Measurements from ENCODE around the gene FMNL2.
"Not testable (repeated sequence)": the region's sequence is repeated elsewhere in the genome, so short reads cannot be mapped to it uniquely, and the experiment has no call there.

FMNL2 gene

DNA sequence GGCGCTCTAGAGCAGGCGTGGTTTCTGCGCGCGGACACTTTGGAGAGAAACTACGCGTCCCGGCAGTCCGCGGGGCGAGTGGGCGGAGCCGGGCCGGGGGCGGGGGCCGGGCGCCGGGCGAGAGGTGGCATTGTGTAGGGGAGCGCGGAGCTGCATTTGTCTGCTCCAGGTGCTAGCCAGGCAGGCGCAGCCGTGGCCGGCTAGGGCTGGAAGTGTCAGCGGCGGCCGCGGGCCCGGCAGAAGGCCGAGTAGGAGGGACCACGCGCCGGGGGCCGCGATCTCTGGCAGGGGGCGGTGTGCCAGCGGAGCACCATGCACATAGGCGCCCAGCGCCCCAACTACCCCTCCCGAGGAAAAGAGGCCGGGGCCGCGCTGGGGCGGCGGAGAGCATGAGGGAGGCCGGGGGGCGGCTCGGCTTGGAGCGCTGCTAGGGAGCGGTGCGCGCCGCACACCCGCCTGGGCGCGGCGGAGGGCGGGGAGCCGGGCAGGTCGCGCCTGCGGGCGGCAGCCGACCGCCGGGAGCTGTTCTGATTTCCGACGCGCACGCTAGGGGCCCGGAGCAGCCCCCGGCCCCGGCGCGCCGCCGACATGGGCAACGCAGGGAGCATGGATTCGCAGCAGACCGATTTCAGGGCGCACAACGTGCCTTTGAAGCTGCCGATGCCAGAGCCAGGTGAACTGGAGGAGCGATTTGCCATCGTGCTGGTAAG, at the start of gene FMNL2:
FMNL2 (plus strand) TSS at position 159 of the 710 bp plus-strand sequence.
- H3K4me1 Mint-ChIP-seq (ENCODE audit: low read depth) = peaks cover 13% of the 10 kb centered on the region
- no peak within 1 kb of the TSS for H3K27ac Mint-ChIP-seq
- H3K4me3 Mint-ChIP-seq = peak within 1 kb of the TSS; percentile 84
- no peaks in the 10 kb centered on the region for H3K36me3 Mint-ChIP-seq (ENCODE audit: low read depth)
- peaks cover 56% of the 10 kb centered on the region for H3K27me3 Mint-ChIP-seq (ENCODE audit: low read depth)
- H3K9me3 Mint-ChIP-seq = no peaks in the 10 kb centered on the region

GRCh38 chr2:152292991-152293390, 42.0 kb upstream of the FMNL2 start:
- H3K9me3 Mint-ChIP-seq = no peaks in the 10 kb centered on the region
- no peaks in the 10 kb centered on the region for H3K4me1 Mint-ChIP-seq (ENCODE audit: low read depth)
- H3K4me3 Mint-ChIP-seq = no peak overlapping the region
- no peaks in the 10 kb centered on the region for H3K36me3 Mint-ChIP-seq (ENCODE audit: low read depth)
- no peaks in the 10 kb centered on the region for H3K27me3 Mint-ChIP-seq (ENCODE audit: low read depth)
- H3K27ac Mint-ChIP-seq = no peak overlapping the region

GRCh38 chr2:152297715-152298114, 37.3 kb upstream of the FMNL2 start:
- H3K27me3 Mint-ChIP-seq (ENCODE audit: low read depth) = no peaks in the 10 kb centered on the region
- no peaks in the 10 kb centered on the region for H3K36me3 Mint-ChIP-seq (ENCODE audit: low read depth)
- no peak overlapping the region for H3K4me3 Mint-ChIP-seq
- H3K4me1 Mint-ChIP-seq (ENCODE audit: low read depth) = no peaks in the 10 kb centered on the region
- no peak overlapping the region for H3K27ac Mint-ChIP-seq
- H3K9me3 Mint-ChIP-seq = no peaks in the 10 kb centered on the region

DNA sequence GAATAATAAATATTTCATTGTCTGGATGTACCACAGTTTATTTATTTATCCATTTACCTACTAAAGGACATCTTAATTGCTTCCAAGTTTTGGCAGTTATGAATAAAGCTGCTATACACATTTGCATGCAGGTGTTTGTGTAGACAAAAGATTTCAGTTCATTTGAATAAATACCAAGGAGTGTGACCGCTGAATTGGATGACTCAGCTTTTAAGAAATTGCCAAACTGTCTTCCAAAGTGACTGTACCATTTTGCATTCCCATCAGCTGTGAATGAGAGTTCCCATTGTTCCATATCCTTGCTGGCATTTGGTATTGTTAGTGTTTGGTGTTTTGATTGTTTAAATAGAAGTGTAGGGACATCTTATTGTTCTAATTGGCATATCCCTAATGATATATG, 36.2 kb upstream of the FMNL2 start:
- Mint-ChIP-seq H3K27ac (no peak overlapping the region), H3K9me3 (no peaks in the 10 kb centered on the region), H3K27me3 (ENCODE audit: low read depth) (no peaks in the 10 kb centered on the region), H3K4me1 (ENCODE audit: low read depth) (no peaks in the 10 kb centered on the region), H3K36me3 (ENCODE audit: low read depth) (no peaks in the 10 kb centered on the region), H3K4me3 (no peak overlapping the region)

DNA sequence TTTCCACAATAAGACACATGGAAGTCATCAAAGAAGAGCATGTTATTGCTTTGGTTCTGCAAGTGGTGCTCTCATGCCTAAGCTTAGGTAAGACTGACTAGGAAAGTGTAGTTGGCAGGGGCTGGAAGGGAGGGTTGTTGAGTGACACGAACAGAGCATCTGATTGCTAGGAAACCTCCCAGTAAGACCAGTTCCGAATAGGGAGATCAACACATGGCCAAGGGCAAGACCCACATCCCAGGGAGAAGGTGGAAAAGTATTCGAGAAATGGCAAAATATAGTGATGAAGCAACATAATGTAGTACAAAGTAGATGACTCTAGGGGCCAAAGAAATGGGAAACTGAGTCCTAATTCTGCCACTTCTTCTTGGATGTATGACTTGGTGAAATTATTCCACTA, 33.8 kb upstream of the FMNL2 start:
- no peak overlapping the region for H3K27ac Mint-ChIP-seq
- no peaks in the 10 kb centered on the region for H3K27me3 Mint-ChIP-seq (ENCODE audit: low read depth)
- H3K9me3 Mint-ChIP-seq = no peaks in the 10 kb centered on the region
- H3K4me3 Mint-ChIP-seq = no peak overlapping the region
- H3K36me3 Mint-ChIP-seq (ENCODE audit: low read depth) = no peaks in the 10 kb centered on the region
- no peaks in the 10 kb centered on the region for H3K4me1 Mint-ChIP-seq (ENCODE audit: low read depth)

DNA sequence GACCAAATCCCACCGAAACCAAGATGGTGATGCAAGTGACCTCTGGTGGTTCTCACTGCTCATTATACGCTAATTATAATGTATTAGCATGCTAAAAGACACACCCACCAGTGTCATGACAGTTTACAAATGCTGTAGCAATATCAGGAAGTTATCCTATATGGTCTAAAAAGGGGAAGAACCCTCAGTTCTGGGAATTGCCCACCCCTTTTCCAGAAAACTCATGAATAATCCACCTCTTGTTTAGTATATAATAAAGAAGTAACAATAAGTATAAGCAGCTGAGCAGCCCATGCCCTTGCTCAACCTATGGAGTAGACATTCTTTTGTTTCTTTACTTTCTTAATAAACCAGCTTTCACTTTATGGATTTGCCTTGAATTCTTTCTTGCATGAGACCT, 31.0 kb upstream of the FMNL2 start:
- H3K27ac Mint-ChIP-seq = no peak overlapping the region

GRCh38 chr2:152304836-152305235, 30.1 kb upstream of the FMNL2 start:
- Mint-ChIP-seq H3K36me3 (ENCODE audit: low read depth) (no peaks in the 10 kb centered on the region), H3K9me3 (no peaks in the 10 kb centered on the region), H3K27ac (no peak overlapping the region), H3K4me1 (ENCODE audit: low read depth) (no peaks in the 10 kb centered on the region), H3K27me3 (ENCODE audit: low read depth) (no peaks in the 10 kb centered on the region), H3K4me3 (no peak overlapping the region)

More for the DNA sequence above, 31.0 kb upstream of the FMNL2 start:
- Mint-ChIP-seq H3K4me1 (ENCODE audit: low read depth) (no peaks in the 10 kb centered on the region), H3K9me3 (no peaks in the 10 kb centered on the region), H3K27me3 (ENCODE audit: low read depth) (no peaks in the 10 kb centered on the region), H3K36me3 (ENCODE audit: low read depth) (no peaks in the 10 kb centered on the region), H3K4me3 (no peak overlapping the region)

- no peaks in the 10 kb centered on the region for H3K4me1 Mint-ChIP-seq (ENCODE audit: low read depth)
- H3K9me3 Mint-ChIP-seq = no peaks in the 10 kb centered on the region
- no peaks in the 10 kb centered on the region for H3K27me3 Mint-ChIP-seq (ENCODE audit: low read depth)
- no peak overlapping the region for H3K4me3 Mint-ChIP-seq
- H3K27ac Mint-ChIP-seq = no peak overlapping the region
- no peaks in the 10 kb centered on the region for H3K36me3 Mint-ChIP-seq (ENCODE audit: low read depth)
Measured at GRCh38 chr2:152307863-152308262, 27.1 kb upstream of the FMNL2 start.

GRCh38 chr2:152309352-152310214, 25.4 kb upstream of the FMNL2 start:
- Mint-ChIP-seq H3K36me3 (ENCODE audit: low read depth) (no peaks in the 10 kb centered on the region), H3K27ac (no peak overlapping the region), H3K4me1 (ENCODE audit: low read depth) (no peaks in the 10 kb centered on the region), H3K9me3 (no peaks in the 10 kb centered on the region), H3K27me3 (ENCODE audit: low read depth) (peaks cover 6% of the 10 kb centered on the region), H3K4me3 (no peak overlapping the region)

DNA sequence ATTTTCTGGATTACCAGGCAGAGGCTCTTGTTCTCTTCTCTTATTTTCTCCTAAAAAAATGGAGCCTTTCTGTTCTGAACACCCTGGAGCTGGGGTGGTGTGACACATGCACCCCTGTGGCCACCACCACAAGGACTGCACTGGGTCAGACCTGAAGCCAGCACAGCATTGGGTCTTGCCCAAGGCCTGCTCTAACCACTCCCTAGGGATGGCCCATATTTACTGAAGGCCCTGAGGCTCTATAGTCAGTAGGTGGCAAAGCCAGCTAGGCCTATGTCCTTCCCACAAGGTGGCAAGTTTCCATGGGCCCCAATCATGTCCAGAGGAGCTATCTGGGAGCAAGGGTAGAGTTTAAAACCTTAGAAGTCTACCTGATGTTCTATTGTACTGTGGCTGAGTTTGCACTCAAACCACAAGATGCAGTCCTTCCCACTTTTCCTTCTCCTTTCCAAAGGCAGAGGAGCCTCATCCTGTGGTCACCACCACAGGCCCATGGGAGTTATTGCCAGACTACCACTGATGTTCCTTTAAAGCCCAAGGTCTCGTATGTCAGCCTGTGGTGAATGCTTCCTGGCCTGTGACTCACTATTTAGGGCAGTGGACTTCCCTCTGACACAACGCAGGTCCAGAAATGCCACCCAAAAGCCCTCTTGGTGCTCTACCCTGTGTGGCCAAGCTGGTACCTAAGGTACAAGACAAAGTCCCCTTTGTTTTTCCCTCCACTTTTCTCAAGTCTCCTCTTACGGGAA, 15.0 kb upstream of the FMNL2 start:
- Mint-ChIP-seq H3K4me3 (no peak overlapping the region), H3K36me3 (ENCODE audit: low read depth) (no peaks in the 10 kb centered on the region), H3K9me3 (no peaks in the 10 kb centered on the region), H3K4me1 (ENCODE audit: low read depth) (no peaks in the 10 kb centered on the region), H3K27ac (no peak overlapping the region), H3K27me3 (ENCODE audit: low read depth) (peaks cover 12% of the 10 kb centered on the region)

DNA sequence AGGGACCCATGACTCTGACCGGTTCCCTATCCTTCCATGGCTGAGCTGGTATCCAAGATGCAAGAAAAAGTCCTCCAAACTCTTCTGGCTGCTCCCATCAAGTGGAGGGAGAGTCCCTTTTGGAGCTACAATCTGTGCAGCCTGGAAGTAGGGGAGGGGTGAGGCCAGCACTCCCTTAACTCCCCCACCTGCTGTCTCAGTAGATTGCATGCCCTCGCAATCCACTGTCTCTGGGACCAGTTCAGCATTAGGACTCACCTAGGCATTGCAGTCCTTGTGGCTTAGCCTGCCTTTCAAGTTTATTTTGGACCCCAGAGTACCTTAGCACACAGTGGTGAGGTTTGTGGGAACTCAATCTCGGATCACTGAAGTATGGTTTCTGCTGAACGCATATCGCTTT, 14.2 kb upstream of the FMNL2 start:
- H3K27ac Mint-ChIP-seq = no peak overlapping the region
- H3K4me3 Mint-ChIP-seq = no peak overlapping the region
- no peaks in the 10 kb centered on the region for H3K36me3 Mint-ChIP-seq (ENCODE audit: low read depth)
- peaks cover 12% of the 10 kb centered on the region for H3K27me3 Mint-ChIP-seq (ENCODE audit: low read depth)
- H3K9me3 Mint-ChIP-seq = no peaks in the 10 kb centered on the region
- H3K4me1 Mint-ChIP-seq (ENCODE audit: low read depth) = no peaks in the 10 kb centered on the region

DNA sequence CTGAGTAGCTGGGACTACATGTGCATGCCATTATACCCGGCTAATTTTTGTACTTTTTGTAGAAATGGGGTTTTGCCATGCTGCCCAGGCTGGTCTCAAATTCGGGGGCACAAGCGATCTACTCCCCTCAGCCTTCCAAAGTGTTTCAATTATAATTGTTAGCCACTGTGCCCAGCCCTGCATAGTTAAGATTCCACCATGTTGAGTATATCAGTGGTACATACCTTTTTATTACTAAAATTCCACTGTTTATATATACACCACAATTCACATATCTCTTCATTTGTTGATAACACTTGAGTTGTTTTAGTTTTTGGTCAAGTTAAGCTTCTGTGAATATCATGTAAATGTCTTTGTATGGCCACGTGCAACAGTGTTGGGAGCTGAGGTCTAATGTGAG, 12.8 kb upstream of the FMNL2 start:
- no peak overlapping the region for H3K27ac Mint-ChIP-seq
- H3K4me3 Mint-ChIP-seq = no peak overlapping the region
- no peaks in the 10 kb centered on the region for H3K4me1 Mint-ChIP-seq (ENCODE audit: low read depth)
- H3K27me3 Mint-ChIP-seq (ENCODE audit: low read depth) = peaks cover 7% of the 10 kb centered on the region
- H3K9me3 Mint-ChIP-seq = no peaks in the 10 kb centered on the region
- no peaks in the 10 kb centered on the region for H3K36me3 Mint-ChIP-seq (ENCODE audit: low read depth)

DNA sequence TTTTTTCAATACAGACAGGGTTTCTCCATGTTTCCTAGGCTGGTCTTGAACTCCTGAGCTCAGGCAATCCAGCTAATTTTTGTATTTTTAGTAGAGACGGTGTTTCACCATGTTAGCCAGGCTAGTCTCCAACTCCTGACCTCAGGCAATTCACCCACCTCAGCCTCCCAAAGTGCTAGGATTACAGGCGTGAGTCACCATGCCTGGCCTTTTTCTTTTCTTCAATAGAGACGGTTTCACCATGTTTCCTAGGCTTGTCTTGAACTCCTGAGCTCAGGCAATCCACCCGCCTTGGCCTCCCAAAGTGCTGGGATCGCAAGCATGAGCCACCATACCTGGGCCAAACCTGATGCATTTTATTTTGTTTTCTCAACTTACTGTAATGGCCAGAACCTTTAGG, 9.8 kb upstream of the FMNL2 start:
- H3K9me3 Mint-ChIP-seq; H3K27ac Mint-ChIP-seq; H3K4me3 Mint-ChIP-seq; H3K4me1 Mint-ChIP-seq (ENCODE audit: low read depth); H3K36me3 Mint-ChIP-seq (ENCODE audit: low read depth): not testable (repeated sequence)
- H3K27me3 Mint-ChIP-seq (ENCODE audit: low read depth) = peaks cover 13% of the 10 kb centered on the region

- peaks cover 18% of the 10 kb centered on the region for H3K27me3 Mint-ChIP-seq (ENCODE audit: low read depth)
- no peaks in the 10 kb centered on the region for H3K4me1 Mint-ChIP-seq (ENCODE audit: low read depth)
- H3K27ac Mint-ChIP-seq = no peak overlapping the region
- H3K4me3 Mint-ChIP-seq = no peak overlapping the region
- no peaks in the 10 kb centered on the region for H3K9me3 Mint-ChIP-seq
- H3K36me3 Mint-ChIP-seq (ENCODE audit: low read depth) = no peaks in the 10 kb centered on the region
Measured at GRCh38 chr2:152326710-152327109, 8.3 kb upstream of the FMNL2 start.

DNA sequence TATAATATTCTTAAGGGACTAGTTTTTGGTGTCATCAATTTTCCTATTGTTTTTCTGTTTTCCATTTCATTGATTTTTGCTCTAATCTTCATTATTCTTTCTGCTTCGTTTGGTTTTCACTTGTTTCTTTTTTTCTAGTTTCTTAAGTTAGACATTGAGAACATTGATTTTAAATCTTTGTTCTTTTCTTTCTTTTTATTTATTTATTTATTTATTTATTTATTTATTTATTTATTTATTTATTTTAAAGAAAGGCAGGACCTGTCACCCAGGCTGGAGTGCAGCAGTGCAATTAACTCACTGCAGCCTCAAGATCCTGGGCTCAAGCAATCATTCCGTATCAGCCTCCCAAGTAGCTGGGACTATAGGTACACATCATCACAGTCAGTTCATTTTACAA, 7.0 kb upstream of the FMNL2 start:
- H3K36me3 Mint-ChIP-seq (ENCODE audit: low read depth) = no peaks in the 10 kb centered on the region
- no peaks in the 10 kb centered on the region for H3K9me3 Mint-ChIP-seq
- no peaks in the 10 kb centered on the region for H3K4me1 Mint-ChIP-seq (ENCODE audit: low read depth)
- no peak overlapping the region for H3K27ac Mint-ChIP-seq
- peaks cover 19% of the 10 kb centered on the region for H3K27me3 Mint-ChIP-seq (ENCODE audit: low read depth)
- H3K4me3 Mint-ChIP-seq = no peak overlapping the region
